PC-9 (cell line): ENCODE measurements around the gene PTPN22.

Experiments
- EZH2 ChIP-seq: fragments of 200-600 bp; sonication (generic); IDR thresholded peaks from 2 replicates; pipeline ENCODE4 v1.8.0; 2017; ENCODE audit warnings: antibody characterized with exemption, low read depth
- TF ChIP-seq, protein P1 (sequence below): fragments of 200-600 bp; sonication (generic); conservative IDR thresholded peaks from 2 replicates; pipeline ENCODE4 v1.6.1; 2017; ENCODE audit warnings: mixed run types, antibody characterized with exemption, mild to moderate bottlenecking, moderate library complexity

DNA sequence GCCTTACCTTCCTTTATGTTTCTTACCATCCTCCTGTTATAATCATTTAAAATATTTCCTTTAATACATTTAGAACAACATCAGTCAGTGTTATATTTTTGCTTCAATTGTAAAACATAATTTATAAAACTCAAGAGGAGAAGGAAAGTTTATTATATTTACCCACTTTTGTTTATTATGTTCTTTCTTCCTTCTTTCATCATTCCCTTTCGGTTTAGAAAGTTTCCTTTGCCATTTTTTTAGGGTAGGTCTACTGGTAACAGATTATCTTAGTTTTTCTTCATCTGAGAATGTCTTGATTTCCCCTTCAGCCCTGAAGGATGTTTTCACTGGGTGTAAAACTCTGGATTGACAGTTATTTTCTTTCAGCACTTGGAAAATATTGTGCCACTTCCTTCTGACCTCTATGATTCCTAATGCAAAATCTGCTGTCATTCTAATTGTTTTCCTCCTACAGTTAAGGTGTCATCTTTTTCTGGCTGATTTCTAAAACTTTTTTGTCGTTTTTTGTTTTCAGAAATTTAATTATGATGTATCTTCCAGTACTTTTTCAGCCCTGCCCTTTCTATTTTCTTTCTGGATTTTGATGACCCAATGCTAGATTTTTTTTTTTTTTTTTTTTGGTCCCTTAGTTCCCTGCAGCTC, 25.0 kb downstream of the PTPN22 start:
- TF ChIP-seq, protein P1, sequence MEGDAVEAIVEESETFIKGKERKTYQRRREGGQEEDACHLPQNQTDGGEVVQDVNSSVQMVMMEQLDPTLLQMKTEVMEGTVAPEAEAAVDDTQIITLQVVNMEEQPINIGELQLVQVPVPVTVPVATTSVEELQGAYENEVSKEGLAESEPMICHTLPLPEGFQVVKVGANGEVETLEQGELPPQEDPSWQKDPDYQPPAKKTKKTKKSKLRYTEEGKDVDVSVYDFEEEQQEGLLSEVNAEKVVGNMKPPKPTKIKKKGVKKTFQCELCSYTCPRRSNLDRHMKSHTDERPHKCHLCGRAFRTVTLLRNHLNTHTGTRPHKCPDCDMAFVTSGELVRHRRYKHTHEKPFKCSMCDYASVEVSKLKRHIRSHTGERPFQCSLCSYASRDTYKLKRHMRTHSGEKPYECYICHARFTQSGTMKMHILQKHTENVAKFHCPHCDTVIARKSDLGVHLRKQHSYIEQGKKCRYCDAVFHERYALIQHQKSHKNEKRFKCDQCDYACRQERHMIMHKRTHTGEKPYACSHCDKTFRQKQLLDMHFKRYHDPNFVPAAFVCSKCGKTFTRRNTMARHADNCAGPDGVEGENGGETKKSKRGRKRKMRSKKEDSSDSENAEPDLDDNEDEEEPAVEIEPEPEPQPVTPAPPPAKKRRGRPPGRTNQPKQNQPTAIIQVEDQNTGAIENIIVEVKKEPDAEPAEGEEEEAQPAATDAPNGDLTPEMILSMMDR: no peak
- no peak for TF ChIP-seq EZH2
